ENCODE results near the gene ARHGAP22.
A peak's percentile ranks its signal among the peaks of the same experiment; 100 is the strongest.

Gene ARHGAP22

DNA sequence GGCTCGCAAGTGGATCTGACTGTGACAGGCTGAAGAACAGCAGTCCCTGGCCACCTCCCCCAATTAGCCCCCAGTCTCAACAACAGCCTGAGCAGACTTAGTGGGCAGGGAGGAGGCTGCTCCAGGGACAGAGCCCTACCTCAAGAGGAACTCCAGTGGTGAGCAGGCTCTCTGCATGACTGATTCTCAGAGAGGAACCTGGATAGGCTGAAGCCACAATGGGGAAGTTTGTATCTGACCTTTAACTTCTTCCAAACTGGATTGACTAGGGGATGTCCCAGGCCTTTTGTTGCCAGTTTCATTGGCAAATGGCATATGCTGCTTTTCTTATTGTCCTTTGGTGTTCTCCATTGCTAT lies 93.0 kb downstream of the ARHGAP22 start:
- no peak for DNase-seq (ENCODE audit: low spot score)

DNA sequence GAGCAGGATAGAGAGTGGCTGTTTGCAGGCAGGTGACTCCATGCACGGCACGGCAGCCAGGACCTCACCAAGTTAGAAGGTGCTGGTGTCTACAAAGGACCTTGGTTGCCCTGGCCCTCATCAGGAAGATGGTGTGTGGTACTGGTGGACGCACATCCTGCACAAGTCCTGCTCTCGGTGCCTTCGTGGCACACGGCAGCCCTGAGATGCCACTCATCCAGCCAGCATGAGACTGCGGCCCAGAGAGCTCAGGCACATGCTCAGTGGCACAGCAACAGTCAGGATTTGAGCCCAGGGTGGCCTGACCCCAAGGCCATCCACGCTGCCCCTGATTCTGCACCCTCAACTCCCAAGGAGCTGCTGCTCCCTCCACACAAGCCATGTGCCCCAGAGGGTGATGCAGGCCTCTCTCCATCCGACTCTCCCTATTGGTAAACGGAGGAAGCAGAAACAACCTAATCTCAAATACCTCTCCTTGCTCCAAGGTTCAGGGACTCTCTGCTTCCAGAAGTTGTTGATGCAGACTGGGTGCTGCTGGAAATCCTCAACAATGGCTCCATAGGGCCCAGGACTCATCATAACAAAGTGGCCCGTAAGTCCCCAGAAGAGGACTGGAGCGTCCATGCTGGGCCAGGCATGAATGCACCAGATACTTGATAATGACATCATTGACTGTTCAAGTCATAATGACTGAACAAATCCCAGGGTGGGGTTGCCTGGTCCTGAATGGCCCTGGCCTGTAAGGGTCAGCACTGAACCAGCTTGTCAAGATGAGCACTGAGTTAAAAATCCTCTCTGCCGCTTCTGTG lies 93.6 kb downstream of the ARHGAP22 start:
- DNase-seq (ENCODE audit: low spot score) = no peak

DNA sequence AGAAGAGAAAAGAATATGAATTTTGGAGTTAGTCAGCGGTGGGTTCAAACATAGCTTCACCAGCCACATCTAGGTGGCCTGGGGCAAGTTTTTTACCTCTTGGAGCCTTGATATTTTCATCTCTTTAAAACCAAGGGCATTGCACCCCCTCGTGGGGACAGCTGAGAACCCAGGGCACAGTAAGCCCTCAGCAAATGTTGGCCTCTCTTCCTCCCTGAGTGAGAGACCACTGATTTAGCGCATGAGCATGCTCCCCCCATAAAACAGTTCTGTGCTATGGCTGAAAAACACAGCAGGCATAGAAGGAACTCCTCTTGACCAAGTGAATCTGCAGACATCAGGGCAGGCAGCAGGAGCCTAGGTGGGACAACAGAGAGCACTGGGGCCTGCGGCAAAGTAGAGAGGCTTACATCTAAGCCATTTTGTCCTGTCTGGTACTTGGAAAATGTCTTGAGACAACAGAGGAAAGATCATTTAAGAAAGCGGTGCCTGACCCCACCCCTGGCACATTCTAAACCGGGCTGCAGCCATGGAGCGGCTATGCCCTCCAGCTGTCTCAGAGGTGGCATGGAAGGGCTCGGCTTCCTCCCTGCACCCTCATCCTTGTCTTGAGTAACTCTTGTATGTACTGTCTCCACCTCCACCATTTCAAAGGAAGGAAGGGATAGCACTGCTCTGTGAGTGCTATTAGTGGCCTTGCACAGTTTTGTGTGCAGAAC lies 94.7 kb downstream of the ARHGAP22 start:
- DNase-seq (ENCODE audit: low spot score) = no peak

DNA sequence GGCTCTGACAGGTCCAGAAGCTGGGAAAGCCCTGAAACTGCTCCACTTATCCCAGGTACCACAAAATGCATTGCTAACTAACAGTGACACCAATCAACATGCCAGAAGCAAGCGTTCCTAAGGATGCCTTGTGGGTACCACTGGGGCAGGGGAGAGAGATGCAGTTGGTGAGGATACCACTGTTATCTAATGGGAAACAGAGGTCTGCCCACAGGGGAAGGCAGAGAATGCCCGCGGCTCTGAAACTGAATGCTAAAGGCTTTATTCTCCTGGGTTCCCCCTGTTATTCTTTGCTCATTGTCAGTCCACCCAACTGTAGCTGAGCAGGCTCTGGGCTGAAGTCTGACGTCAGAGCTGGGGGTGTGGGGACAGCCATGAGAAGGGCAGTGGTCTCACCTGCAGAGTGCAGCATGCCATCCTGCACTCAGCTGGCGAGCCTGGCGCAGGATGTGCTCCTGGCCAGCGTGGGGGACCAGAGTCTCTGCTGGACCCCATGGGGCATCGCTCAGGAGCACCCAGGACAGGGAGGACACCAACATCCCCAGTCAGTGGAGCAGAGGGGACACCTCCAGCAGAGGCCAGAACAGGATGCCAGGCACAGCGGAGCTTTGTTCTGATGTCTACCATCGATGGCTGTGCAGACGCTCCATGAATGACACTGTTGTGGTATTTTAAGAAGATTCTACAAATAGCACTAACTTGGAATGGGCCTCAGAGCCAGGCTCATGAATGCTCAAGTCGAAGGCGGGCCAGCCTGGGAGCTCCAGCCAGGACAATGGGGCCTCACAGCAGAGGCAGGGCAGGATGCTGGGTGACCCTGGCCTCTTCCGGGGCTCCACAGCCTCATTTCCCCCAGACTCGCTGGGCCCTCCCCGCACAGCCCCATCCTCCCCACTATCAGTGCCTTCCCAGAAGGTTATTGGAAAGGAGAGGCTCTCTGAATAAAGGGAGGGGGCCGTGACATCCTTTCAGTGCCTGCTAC lies 95.8 kb downstream of the ARHGAP22 start:
- no peak for DNase-seq (ENCODE audit: low spot score)

DNA sequence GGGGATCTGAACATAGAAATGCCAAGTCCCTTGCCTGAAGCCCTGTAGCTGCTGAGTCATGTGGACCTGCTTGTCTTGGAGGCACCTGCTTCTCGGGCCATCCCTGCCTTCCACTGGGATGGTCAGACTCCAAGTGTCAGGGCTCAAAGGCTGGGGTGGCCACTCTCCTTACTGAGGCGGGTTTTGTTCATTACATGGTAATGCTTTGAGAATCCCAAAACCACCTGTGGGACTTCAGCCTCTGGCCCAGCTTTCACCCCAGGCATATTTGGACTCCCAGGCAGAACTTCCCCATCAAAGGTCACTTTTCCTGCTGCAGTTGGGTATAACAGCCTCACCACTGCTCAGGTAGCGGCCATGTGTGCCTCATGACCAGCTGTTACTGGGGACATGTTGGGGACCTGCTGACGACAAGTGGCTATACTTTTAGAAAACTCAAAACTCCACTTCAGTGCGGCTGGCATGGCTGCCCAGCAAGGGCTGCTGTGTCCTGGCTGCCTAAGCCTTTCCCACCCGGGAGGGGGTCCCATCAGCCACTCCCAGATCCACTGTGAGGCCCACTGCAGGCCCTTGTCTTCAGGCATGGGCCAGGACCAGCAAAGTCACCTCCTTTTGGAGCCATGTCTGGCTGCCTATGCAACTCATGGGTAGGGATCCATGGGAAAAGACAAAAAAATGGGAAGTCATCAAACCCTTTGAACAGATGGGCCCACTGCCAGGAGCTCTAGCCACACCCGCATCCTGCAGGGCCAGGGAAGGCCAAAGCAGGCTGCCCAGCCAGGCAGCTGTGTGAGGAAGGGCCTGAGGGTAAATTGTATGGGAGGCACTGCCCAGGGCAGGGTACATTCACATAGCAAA lies 96.7 kb downstream of the ARHGAP22 start:
- peak; percentile 49 for DNase-seq (ENCODE audit: low spot score)

DNA sequence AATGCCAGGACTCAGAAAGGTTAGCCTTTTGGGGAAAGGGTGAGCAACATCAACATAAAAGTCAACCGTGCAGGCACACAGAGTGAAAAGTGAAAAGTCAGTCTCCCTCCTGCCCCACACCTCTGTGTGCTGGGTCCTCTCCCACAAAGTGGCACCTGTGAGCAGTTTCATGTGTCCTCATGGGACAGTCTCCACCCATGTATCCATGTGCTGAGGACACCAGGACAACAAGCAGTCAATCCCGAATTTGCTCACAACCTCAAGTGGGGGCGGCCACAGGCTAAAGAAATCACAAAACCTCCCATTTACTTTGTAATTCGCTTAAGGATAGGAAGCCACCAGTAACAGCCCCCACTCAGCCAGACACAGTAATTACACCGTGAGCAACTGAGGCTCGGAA lies 97.4 kb downstream of the ARHGAP22 start:
- DNase-seq (ENCODE audit: low spot score) = no peak

DNA sequence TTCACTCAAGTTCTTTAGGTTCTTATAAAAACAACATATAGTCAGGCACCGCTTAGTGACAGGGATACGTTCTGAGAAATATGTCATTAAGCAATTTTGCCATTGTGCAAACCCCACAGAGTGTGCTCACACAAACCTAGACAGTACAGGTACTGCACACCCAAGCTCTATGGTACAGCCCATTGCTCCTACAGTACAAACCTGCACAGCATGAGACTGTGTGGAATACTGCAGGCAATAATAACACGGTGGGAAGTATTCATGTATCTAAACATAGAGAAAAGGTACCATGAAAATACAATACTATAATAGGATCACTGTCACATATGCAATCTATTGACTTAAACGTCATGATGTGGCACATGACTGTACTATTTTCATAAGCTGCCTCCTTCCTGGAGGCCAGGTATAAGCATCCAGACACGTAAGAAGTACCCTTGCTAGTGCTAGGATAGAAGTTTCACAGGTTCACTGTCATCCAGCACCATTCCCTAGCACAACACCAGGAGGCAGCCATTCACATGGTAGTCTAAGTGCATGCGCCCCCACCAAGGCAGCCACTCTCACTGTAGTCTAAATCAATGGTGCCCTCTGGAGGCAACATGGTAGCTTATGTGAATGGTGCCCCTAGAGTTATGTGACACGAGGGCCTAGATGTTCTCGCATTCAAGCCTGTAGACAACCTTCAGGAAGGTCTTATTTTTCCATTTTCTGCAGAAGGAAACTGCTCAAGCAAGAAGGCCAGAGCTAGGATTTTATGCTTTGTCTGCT lies 98.5 kb downstream of the ARHGAP22 start:
- DNase-seq (ENCODE audit: low spot score) = no peak

DNA sequence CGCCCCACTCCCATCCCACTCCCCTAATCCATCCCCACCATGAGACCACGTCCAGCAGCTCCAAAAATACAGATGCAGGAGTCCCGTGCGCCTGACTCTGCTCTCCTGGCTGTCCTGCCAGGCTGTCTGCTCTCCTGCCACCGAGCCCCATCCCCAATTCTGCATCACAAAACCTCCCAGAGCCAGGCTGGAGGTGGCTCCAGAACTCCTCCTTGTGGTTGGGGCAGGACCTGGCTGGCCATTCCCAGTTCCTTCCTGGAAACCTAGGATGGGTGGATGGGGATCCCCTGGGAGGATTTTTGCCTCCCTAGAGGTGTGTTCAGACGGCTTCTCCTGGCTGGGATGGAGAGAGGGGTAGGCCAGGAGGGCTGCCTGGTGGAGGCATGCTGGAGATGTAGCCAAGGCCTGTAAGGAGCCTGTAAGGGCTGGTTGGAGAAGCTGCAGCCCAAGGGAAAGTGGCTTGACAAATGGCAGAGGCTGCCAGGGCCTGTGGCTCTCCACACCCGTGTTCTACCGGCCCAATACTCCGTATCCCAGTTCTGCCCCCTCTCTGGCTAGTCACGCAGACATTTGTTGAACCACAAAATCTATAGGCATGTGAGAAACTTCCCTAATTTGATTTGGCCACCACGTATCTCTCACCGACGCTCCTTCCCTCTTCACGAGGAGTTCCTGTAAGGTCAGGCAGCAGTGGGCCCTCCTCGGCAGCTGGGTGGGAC lies 99.3 kb downstream of the ARHGAP22 start:
- DNase-seq (ENCODE audit: low spot score) = no peak

DNA sequence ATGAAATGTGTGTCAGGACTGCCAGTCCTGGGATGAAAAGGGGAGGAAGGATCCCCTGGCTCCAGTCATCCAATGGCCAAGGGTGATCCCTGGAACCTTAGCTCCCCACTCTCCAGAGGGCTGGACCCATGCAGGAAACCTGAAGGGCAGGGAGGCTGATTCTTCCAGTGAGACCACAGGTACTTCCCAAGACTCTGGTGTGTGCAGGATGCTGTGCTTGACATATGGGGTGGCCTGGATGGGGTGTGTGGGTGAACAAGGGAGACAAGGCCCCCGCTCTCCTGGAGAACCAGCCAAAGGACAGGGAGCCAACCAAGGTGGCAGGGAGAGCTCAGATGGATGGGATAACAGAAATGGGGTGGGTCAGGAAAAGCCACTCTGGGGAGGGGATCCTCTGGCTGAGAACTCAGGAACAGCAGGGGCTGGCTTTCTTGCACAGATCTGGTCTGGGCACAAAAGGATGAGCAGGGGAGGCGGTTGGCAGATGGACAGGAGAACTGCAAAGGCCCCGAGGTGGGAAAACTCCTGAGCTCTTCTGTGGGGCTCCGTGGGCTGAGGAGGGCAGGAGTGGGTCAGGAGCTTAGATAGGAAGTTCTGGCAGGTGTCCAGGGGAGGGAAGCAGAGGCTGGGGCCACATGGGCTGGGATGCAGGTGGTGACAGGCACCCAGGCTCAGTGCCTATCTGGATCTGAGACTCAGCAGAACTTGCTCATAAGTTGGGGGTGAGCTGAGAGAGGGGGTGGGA lies 100.6 kb downstream of the ARHGAP22 start:
- no peak for DNase-seq (ENCODE audit: low spot score)

DNA sequence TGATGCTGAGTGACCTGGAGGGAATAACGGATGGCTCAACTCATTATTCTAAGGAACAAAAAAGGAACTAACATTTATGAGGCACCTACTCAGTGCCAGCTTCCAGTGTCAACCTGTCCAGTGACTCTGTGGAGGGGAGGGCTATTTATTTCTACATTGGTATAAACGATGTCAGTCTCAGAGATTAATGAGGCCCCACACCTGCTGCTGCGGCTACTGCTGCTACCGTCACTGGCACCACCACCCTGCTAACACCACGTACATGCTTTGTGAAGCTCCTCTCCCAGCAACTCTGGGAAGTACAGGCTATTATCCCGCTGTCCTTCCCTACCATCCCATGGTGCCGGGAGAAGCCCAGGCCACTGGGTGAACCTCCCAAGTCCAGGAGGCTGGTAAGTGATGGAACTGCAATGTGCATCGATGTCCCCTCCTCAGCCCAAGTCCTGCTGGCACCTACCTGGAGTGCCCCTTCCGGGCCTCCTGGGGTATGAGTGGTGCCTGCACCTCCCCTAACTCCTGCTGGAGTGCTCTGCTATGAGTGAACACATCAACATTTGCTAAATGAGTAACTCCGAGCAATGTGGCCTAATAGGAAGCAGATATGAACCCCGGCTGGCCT lies 101.5 kb downstream of the ARHGAP22 start:
- no peak for DNase-seq (ENCODE audit: low spot score)

DNA sequence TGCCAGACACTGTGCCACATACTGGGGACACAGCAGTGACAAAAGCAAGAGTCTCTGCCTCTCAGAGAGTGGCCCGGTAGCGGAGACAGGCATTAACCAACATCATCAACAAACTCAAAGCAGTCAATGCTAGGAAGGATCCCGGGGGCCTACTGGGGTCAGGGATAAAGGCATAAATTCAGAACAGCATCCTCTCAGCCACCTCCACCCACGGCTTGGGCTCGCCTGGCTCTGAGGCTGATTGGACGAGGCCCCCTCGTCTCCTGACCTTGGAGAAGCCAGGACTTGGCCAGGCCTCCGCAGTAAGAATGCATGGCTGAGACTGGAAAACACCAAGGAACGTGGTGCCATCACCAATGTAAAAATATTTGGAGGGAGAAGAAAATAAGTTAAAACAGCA lies 102.1 kb downstream of the ARHGAP22 start:
- DNase-seq (ENCODE audit: low spot score) = no peak

DNA sequence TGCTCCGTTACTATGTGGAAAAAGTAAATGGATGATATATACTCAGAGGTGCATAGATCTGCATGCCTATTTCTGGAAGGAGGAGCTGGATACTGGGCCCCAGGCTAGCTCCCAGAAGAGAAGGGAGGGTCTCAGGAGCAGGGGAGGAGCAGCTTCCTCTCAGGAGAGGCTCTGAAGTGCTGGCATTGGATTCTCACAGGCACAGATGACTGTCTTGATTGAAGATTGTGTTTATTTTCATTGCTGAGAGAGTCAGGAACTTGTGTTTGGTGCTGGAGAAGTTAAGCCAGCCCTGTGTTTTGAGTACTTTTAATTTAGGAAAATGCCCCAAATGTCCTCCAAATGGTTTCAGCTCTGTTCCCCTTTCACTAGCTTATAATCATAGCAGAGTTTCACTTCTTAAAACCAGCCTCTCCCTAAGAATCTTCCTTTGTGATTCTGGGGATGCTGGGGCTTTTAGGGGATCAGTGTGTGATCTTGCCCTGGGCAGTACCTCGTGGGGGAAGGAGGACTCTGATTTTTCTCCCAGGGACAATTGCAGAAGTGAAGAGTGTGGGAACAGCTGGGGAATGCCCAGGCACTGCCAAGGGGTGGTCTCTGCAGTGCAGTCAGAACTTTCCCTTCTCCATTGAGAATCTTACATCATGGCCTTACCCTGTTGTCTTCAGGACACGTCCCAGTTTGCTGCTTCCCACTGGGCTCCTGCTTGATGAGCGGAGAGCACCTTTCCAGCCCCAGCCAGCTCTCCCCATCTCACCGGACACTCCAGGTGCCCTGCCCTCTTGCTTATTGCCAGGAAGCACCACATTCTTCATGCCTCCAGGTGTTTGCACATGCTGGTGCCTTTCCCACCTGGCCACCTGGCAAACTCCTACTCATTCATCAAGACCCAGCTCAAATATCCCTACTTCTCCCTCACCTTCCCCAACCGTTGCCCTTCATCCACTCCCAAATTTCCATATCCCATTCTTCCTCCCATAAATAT lies 102.8 kb downstream of the ARHGAP22 start:
- no peak for DNase-seq (ENCODE audit: low spot score)

DNA sequence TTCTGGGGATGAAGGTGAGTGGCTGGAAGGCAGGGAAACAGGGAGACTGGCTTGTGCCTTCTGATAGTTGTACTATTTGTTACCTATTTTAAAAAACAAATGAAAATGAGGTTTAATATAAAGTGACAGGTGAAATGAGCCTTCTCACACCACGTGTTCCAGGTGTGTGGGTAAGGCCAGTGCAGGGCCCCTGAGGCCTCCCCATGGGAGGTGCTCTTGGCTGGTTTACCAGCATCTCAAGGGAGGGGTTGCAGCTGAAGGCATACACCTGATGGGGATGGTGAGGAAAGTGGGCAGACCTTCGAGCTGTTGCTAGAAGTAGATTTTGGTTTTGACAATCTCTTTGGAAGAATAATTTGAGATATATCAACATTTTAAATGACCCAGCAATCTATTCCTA lies 103.6 kb downstream of the ARHGAP22 start:
- DNase-seq (ENCODE audit: low spot score) = no peak

DNA sequence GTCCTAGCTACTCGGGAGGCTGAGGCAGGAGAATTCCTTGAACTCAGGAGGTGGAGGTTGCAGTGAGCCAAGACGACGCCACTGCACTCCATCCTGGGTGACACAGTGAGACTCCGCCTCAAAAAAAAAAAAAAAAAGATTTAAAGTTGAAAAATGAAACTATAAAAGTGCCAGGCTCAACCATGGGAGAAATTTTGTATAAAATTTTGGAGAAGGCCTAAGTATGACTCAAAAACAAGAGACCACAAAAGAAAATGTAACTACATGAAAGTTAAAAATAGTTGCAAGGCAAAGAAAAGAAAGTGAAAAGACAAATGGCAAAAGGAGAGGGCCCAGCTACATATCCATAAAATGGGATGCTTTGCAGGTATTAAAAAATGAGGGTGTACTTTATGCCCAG lies 104.1 kb downstream of the ARHGAP22 start:
- DNase-seq (ENCODE audit: low spot score) = no peak

DNA sequence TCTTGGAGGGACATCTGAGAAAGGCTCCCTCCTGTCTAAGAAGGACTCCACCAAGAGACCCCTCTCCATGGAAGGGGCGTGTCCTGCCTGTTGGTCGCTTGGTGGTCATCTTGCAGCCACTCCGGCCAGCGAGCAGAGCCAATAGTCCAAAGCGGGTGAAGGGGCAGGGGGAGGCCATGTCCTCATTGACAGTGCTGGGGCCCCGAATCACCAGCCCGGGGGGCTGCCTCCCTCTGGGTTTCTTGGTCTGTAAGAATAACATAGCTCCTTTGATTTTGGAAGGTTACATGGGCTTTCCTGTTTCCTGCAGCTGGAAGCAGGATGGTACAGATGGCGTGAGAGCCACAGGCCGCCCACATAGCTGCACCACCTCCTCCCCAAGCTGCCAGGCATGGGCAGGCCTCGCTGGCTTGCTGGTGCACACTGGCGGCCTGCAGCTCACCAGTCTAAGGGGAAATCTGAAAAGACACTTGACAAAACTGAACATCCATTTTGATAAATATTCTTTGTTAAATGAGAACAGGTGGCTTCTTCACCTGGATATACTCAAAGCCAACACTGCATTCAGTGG lies 105.8 kb downstream of the ARHGAP22 start:
- no peak for DNase-seq (ENCODE audit: low spot score)

DNA sequence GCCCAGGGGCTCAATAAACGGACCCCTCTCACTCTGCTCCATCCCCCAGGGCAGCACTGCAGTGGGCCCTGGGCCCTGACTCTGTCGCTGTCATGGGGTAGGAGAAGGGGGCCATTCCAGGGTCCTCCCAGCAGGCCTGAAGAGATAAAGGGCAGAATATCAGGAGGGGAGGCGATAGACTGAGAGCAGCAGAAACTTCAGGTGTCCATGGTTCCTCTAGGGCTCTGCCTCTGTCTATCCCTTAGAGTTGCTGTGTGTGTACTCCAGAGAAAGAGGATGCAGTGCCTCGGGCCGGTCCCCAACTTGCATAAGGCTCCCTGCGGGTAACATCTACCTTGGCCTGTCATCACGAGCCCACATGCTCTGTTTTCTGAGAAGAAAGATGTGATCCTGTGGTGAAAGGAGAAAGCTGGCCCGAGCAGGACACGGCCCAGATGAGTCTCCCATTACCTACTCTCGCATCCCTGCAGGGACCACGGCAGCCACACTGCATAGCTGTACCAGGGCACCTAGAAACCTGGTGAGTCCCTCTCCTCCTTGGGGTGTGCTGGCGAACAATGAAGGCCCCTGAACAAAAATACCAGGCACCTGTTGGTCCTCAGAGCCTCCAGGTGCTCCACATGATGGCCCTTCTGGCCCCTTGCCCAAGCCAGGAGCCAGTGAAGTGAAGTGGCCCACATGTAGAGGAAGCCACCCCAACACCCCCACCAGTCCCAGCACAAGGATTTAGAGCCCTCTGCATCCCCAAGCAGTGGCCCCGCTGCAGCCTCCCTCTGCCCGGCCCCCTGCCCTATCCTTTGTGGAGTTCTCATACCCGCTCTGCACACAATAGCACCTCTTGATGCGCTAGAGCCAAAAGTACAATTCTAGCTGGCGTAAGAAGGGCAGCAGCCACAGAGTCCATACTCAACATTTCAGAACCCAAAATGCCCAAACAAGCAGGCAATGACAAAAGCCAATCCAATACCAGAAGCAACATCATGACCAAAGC lies 106.8 kb downstream of the ARHGAP22 start:
- no peak for DNase-seq (ENCODE audit: low spot score)
